ENCODE data around the gene TOMM5. TPM values are rescaled to one million over a fixed set of nuclear protein-coding genes. Genes with fewer than 3 reads are reported as not detected.

TOMM5 gene
- total RNA-seq, 1 donor from 2014 or later, result 64.5 TPM

DNA sequence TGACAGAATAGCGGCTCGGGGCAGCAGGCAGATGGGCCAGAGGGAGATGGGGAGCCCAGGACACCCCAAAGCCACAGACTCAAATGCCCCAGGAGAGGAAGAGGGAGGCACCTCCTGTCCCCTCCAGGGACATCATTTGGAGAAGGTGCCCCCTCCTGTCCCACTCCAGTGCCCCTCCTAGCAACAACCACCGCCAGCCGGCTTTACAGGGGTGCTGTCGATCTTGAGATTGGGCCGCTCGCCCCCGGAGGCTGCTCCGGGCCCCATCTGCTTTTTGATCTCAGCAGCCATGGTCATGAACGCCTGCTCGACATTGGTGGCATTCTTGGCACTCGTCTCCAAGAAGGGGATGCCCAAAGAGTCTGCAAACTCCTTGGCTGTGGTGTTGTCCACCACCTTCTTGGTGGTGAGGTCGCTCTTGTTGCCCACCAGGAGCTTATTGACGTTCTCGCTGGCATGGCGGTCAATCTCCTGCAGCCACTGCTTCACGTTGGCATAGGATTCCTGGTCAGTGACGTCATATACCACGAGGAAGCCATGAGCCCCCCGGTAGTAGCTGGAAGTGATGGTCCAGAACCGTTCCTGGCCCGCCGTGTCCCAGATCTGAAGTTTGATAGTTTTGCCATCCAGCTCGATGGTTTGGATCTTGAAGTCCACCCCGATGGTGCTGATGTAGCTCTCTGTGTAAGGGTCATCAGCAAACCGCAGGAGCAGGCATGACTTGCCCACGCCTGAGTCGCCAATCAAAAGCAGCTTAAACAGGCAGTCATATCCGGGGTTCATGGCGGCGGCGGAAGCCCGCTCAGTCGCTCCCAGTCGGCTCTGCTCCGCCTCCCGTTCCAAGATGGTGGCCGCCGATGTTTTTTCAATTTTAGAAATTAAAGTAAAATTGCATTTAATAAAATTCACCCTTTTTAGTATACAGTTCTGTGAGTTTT is 44.4 kb upstream of the TOMM5 start:
- TF ChIP-seq, protein P1, sequence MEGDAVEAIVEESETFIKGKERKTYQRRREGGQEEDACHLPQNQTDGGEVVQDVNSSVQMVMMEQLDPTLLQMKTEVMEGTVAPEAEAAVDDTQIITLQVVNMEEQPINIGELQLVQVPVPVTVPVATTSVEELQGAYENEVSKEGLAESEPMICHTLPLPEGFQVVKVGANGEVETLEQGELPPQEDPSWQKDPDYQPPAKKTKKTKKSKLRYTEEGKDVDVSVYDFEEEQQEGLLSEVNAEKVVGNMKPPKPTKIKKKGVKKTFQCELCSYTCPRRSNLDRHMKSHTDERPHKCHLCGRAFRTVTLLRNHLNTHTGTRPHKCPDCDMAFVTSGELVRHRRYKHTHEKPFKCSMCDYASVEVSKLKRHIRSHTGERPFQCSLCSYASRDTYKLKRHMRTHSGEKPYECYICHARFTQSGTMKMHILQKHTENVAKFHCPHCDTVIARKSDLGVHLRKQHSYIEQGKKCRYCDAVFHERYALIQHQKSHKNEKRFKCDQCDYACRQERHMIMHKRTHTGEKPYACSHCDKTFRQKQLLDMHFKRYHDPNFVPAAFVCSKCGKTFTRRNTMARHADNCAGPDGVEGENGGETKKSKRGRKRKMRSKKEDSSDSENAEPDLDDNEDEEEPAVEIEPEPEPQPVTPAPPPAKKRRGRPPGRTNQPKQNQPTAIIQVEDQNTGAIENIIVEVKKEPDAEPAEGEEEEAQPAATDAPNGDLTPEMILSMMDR (IDR thresholded peaks at IDR 0.05), result no peak
- H3K27me3 ChIP-seq, result no peaks in the 10 kb centered on the region

GRCh38 chr9:37635808-37636207 is 43.4 kb upstream of the TOMM5 start:
- no peak overlapping the region for H3K27ac ChIP-seq
- DNase-seq (ENCODE audit: low spot score in 2 of 2), result no peak
- no peaks in the 10 kb centered on the region for H3K9me3 ChIP-seq
- H3K4me3 ChIP-seq, result no peak overlapping the region
- no peaks in the 10 kb centered on the region for H3K36me3 ChIP-seq
- intact Hi-C loops (cut with DNase I), result no loop called here
- no peaks in the 10 kb centered on the region for H3K4me1 ChIP-seq
- no peaks in the 10 kb centered on the region for H3K27me3 ChIP-seq
- TF ChIP-seq, protein P1 (IDR thresholded peaks at IDR 0.05), result no peak

More for the DNA sequence above, 44.4 kb upstream of the TOMM5 start:
- intact Hi-C loops (cut with DNase I), result no loop called here
- no peaks in the 10 kb centered on the region for H3K36me3 ChIP-seq
- H3K9me3 ChIP-seq, result no peaks in the 10 kb centered on the region
- no peaks in the 10 kb centered on the region for H3K4me1 ChIP-seq
- no peak overlapping the region for H3K4me3 ChIP-seq
- DNase-seq (ENCODE audit: low spot score in 2 of 2), result no peak
- H3K27ac ChIP-seq, result no peak overlapping the region

GRCh38 chr9:37632479-37632878 is 40.1 kb upstream of the TOMM5 start:
- Histone ChIP-seq H3K4me1 (no peaks in the 10 kb centered on the region), H3K9me3 (no peaks in the 10 kb centered on the region), H3K27ac (no peak overlapping the region), H3K4me3 (no peak overlapping the region), H3K27me3 (no peaks in the 10 kb centered on the region), H3K36me3 (no peaks in the 10 kb centered on the region)
- no peak for DNase-seq (ENCODE audit: low spot score in 2 of 2)
- intact Hi-C loops (cut with DNase I), result no loop called here
- TF ChIP-seq, protein P1 (IDR thresholded peaks at IDR 0.05), result no peak

DNA sequence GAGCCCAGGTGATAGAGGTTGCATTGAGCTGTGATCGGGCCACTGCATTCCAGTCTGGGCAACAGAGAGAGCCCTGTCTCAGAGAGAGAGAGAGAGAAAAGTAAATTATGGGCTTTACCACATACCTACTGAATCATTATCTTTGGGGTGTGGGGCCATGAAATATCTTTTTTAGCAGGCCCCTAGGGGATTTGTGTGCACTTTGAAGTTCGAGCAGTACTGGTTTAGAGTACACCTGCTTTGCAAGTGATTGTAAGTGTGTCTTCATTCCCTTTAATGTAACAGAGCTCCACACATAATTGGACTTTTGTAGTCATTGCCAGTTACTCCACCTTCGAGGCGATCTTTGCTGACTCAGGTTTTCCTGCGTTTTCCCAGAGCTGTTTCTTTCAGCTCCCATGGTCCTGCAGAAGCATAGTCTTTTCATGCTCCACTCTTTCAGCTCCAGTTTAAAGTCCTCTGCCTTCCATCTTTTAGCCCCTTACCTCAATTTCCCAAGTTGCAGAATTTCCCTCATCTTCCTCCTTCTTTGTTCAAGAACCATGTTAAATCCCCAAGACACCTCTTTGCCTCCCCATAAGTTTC is 34.4 kb upstream of the TOMM5 start:
- intact Hi-C loops (cut with DNase I), result no loop called here
- H3K27ac ChIP-seq, result no peak overlapping the region
- no peaks in the 10 kb centered on the region for H3K27me3 ChIP-seq
- H3K4me1 ChIP-seq, result no peaks in the 10 kb centered on the region
- no peaks in the 10 kb centered on the region for H3K9me3 ChIP-seq
- TF ChIP-seq, protein P1 (IDR thresholded peaks at IDR 0.05), result no peak
- no peaks in the 10 kb centered on the region for H3K36me3 ChIP-seq
- DNase-seq (ENCODE audit: low spot score in 2 of 2), result no peak
- H3K4me3 ChIP-seq, result no peak overlapping the region

GRCh38 chr9:37625758-37626147 is 33.4 kb upstream of the TOMM5 start:
- no peaks in the 10 kb centered on the region for H3K4me1 ChIP-seq
- no peaks in the 10 kb centered on the region for H3K9me3 ChIP-seq
- no peak overlapping the region for H3K4me3 ChIP-seq
- H3K27ac ChIP-seq, result no peak overlapping the region
- DNase-seq (ENCODE audit: low spot score in 2 of 2), result no peak
- H3K36me3 ChIP-seq, result no peaks in the 10 kb centered on the region
- H3K27me3 ChIP-seq, result no peaks in the 10 kb centered on the region
- TF ChIP-seq, protein P1 (IDR thresholded peaks at IDR 0.05), result no peak
- intact Hi-C loops (cut with DNase I), result no loop called here
